ENCODE data around the gene GSTA3. TPM values are rescaled to one million over a fixed set of nuclear protein-coding genes. Genes with fewer than 3 reads are reported as not detected.
"Not testable (repeated sequence)": the region's sequence is repeated elsewhere in the genome, so short reads cannot be mapped to it uniquely, and the experiment has no call there.

GSTA3 gene
- total RNA-seq, 2 donors from 2014 or later: not detected

DNA sequence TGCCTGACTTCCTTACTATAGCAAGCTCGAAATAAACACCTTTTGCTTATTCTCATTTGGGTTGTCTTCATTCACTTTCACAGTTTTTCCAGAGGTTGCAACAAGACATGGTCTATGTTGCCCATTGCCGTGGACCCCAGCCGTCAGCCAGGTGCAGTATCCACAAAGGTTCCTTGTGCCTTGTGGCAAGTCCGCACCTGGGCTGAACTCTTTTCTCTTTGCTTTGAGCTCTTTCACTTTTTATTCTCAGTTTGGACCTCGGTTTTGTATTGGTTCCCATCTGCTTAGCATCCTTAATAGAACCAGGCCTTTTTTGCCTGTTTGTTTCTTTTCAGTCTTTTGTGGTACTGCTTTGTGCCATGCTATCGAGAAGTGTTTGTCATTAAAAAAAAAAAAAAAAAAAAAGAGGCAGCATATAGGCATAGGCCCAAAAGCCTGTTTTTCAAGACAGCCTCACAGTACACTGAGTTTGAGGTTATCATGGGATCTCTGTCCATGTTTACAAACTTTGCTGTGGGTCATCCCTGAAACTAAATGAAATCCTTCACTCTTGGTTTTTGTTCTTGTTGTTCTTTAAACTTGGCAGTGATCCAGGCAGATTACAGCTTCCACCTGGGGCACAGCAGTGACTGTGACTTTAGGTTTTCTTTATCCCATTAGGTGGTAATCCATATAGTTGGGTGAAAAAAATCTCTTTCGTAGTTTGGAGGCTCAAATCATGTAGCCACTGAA is 33.3 kb downstream of the GSTA3 start:
- H3K36me3 ChIP-seq: no peaks in the 10 kb centered on the region
- DNase-seq: no peak
- H3K4me1 ChIP-seq: no peaks in the 10 kb centered on the region
- H3K27ac ChIP-seq: no peak overlapping the region
- TF ChIP-seq, protein P1, sequence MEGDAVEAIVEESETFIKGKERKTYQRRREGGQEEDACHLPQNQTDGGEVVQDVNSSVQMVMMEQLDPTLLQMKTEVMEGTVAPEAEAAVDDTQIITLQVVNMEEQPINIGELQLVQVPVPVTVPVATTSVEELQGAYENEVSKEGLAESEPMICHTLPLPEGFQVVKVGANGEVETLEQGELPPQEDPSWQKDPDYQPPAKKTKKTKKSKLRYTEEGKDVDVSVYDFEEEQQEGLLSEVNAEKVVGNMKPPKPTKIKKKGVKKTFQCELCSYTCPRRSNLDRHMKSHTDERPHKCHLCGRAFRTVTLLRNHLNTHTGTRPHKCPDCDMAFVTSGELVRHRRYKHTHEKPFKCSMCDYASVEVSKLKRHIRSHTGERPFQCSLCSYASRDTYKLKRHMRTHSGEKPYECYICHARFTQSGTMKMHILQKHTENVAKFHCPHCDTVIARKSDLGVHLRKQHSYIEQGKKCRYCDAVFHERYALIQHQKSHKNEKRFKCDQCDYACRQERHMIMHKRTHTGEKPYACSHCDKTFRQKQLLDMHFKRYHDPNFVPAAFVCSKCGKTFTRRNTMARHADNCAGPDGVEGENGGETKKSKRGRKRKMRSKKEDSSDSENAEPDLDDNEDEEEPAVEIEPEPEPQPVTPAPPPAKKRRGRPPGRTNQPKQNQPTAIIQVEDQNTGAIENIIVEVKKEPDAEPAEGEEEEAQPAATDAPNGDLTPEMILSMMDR (IDR thresholded peaks at IDR 0.05): no peak
- intact Hi-C loops (cut with DNase I): no loop called here
- no peaks in the 10 kb centered on the region for H3K27me3 ChIP-seq
- H3K4me3 ChIP-seq: no peak overlapping the region
- H3K9me3 ChIP-seq: no peaks in the 10 kb centered on the region
- no peak overlapping the region for H3K9ac ChIP-seq (ENCODE audit: low read depth in 2 of 2, low read length in 2 of 2)

DNA sequence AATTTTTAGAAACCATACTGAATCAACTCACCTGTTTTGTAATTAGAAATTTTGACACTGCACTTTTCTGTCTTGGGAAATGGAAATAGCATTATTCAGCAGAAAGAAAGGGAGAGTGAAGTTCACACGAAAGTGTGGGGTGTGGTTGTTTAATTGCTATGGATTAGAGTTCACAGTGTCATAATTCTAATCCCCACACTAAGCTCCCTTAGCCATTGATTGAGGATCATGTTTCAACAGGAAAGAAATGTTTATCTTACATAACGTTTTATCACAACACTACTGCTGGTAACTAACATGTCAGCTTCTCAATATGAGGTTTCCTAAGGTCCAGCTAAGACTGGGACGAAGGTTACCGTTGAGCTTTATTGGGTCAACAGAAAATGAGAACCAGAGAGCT is 37.5 kb downstream of the GSTA3 start:
- Histone ChIP-seq H3K9ac (ENCODE audit: low read depth in 2 of 2, low read length in 2 of 2) (no peak overlapping the region), H3K27me3 (no peaks in the 10 kb centered on the region), H3K4me3 (no peak overlapping the region), H3K9me3 (no peaks in the 10 kb centered on the region), H3K4me1 (no peaks in the 10 kb centered on the region), H3K36me3 (no peaks in the 10 kb centered on the region), H3K27ac (no peak overlapping the region)
- TF ChIP-seq, protein P1 (IDR thresholded peaks at IDR 0.05): no peak
- no peak for DNase-seq
- intact Hi-C loops (cut with DNase I): no loop called here

DNA sequence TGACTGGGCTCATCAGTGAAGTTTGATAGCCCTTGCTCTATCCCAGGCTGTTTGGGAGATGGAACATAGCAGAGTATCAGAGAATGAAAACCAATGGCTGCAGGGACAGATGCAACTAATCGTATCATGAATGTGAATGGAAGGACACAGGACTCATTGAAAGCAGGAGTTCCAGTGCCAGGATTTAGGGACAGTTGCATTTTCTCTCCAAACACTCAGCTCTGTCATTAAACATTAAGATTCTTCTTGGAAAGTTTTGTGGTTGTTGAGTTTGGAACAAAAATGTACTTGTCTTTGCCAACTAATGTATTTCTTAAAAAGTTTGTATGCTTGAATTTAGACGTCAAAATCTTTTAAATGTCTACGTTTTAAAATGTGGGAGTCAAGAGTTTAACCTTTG is 37.9 kb downstream of the GSTA3 start:
- Histone ChIP-seq H3K27ac (no peak overlapping the region), H3K36me3 (no peaks in the 10 kb centered on the region), H3K9me3 (no peaks in the 10 kb centered on the region), H3K27me3 (no peaks in the 10 kb centered on the region), H3K9ac (ENCODE audit: low read depth in 2 of 2, low read length in 2 of 2) (no peak overlapping the region), H3K4me1 (no peaks in the 10 kb centered on the region), H3K4me3 (no peak overlapping the region)
- DNase-seq: no peak
- intact Hi-C loops (cut with DNase I): no loop called here
- TF ChIP-seq, protein P1 (IDR thresholded peaks at IDR 0.05): no peak

DNA sequence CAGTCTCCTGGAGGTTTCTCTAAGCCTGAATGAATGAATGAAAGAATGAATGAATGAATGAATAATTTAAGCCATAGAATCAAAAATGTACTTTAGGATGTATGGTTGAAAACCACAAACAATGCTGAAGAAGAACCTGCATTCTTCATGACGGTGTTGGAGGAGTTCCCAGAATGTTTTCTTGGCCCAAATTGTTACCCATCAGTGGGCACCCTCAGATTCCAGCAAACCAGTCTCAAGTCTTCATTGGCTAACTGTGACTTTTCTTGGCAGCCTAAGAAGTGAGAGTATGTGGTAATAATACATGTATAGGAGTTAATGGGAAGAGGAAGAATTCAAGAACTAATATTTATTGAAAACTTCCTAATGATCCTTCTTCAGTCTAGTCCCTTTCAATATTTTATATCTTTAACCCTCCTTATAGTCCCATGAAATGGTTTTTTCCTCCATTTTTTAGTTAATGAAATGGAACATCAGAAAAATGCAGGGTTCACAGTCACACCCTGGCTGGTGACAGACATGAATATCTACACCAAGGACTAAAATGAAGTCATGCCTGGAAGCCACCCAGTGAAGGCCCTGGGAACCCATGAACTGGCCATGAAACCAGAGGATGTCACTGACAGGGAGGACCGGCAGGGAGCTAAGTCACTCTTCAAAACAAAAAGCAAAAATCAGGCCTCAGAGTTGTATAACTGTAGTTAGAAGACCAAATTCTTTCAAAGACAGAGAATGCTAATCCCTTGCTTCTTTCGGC is 39.0 kb downstream of the GSTA3 start:
- DNase-seq; H3K4me1 ChIP-seq; H3K36me3 ChIP-seq; H3K9ac ChIP-seq (ENCODE audit: low read depth in 2 of 2, low read length in 2 of 2); H3K27me3 ChIP-seq; H3K4me3 ChIP-seq; intact Hi-C loops (cut with DNase I); H3K9me3 ChIP-seq; H3K27ac ChIP-seq: not testable (repeated sequence)

DNA sequence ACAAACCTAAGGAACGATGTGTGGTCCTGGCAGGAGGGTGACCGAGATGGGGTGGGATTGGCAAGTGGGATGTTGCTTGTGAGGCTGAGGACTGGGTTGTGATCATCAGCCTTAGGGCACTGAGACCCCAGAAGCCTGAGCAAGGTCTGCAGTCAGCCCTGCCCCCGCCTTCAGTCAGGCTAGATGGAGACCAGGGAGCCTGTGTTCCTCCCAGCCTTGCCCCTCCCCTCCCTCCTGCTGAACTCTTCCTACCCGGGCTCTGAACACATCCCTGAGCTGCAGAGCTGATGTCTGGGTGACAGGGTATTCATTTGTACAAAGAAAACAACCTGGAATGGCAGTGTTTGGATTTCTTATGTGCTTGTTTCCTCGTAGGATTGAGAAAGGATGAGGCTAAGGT is 40.6 kb downstream of the GSTA3 start:
- H3K36me3 ChIP-seq; H3K4me1 ChIP-seq; DNase-seq; H3K4me3 ChIP-seq; H3K27me3 ChIP-seq; H3K9me3 ChIP-seq; intact Hi-C loops (cut with DNase I); H3K27ac ChIP-seq; H3K9ac ChIP-seq (ENCODE audit: low read depth in 2 of 2, low read length in 2 of 2): not testable (repeated sequence)

DNA sequence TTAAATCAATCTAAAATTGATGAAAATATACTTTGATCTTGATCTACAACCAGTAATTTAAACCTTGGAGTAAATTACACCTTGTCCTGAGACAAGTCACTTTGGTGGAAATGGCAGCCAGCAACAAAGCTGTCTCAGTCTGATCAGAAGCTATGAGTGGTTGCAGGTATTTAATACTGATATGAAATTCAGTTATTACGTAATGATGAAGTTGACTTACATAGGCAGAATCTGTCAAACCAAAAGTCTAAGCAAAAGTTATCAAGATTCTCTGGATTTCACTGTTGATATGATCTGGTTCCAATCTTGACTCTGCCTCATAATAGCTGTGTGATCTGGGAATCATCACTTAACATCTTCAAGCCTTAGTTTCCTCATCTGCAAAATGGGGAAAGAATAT is 41.3 kb downstream of the GSTA3 start:
- H3K36me3 ChIP-seq: no peaks in the 10 kb centered on the region
- H3K9me3 ChIP-seq: no peaks in the 10 kb centered on the region
- H3K9ac ChIP-seq (ENCODE audit: low read depth in 2 of 2, low read length in 2 of 2): no peak overlapping the region
- H3K4me3 ChIP-seq: no peak overlapping the region
- TF ChIP-seq, protein P1 (IDR thresholded peaks at IDR 0.05): no peak
- intact Hi-C loops (cut with DNase I): no loop called here
- no peaks in the 10 kb centered on the region for H3K27me3 ChIP-seq
- no peak for DNase-seq
- H3K4me1 ChIP-seq: no peaks in the 10 kb centered on the region
- no peak overlapping the region for H3K27ac ChIP-seq

DNA sequence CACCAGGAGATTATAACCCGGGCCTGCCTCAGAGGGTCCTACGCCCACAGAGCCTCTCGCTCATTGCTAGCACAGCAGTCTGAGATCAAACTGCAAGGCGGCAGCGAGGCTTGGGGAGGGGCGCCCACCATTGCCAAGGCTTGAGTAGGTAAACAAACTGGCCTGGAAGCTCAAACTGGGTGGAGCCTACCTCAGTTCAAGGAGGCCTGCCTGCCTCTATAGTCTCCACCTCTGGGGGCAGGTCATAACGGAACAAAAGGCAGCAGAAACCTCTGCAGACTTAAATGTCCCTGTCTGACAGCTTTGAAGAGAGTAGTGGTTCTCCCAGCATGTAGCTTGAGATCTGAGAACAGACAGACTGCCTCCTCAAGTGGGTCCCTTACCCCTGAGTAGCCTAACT is 48.3 kb downstream of the GSTA3 start:
- H3K4me1 ChIP-seq; H3K36me3 ChIP-seq; intact Hi-C loops (cut with DNase I); H3K27ac ChIP-seq; H3K4me3 ChIP-seq; DNase-seq; H3K27me3 ChIP-seq; H3K9me3 ChIP-seq; H3K9ac ChIP-seq (ENCODE audit: low read depth in 2 of 2, low read length in 2 of 2): not testable (repeated sequence)
